ENCODE measurements around the gene IRF4. TPM values are rescaled to one million over a fixed set of nuclear protein-coding genes. Genes with fewer than 3 reads are reported as not detected.

The IRF4 gene
- total RNA-seq, 3 donors from 2014 or later: 2.8 to 10.5 (median 4.5) TPM

DNA sequence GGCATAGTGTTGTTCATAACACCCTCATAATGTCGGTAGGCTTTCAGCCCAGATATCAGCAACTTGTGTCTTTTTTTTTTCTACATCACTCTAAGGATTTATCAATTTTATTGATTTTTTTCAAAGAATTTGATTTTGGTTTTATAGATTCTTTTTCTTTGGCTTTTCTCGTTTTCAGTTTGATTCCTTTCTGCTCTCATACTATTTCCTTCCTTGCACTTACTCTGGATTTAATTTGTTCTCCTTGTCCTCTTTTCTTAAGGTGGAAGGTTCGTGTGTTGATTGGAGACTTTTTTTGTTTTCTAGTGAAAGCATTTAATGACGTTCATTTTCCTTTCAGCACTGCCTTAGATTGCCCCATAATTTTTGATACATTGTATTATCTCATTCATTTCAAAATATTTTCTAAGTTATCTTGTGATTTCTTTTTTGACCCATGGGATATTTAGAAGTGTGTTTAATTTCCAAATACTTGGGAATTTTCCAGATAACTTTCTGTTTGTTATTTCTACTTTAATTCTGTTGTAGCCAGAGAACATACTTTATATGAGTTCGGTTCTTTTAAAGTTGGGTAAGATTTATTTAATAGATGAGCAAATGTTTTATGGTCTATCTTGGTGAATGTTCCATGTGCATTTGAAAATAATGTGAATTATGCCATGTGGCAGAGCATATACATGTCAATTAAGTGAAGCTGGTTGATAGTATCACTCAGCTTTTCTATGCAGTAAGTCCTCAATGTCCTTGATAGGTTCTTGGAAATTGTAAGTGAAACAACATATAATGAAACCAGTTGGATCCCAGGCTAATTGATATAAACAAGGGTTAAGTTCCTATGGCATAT is 62.8 kb downstream of the IRF4 start:
- no peak overlapping the region for H3K4me3 ChIP-seq
- ATAC-seq (no peak), DNase-seq (no peak)
- no peaks in the 10 kb centered on the region for H3K4me1 ChIP-seq (ENCODE audit: low read depth)
- no peaks in the 10 kb centered on the region for H3K36me3 ChIP-seq (ENCODE audit: low read depth)
- intact Hi-C loops (cut with DNase I, micrococcal nuclease): no loop called here
- H3K9me3 ChIP-seq: no peaks in the 10 kb centered on the region
- TF ChIP-seq, protein P1, sequence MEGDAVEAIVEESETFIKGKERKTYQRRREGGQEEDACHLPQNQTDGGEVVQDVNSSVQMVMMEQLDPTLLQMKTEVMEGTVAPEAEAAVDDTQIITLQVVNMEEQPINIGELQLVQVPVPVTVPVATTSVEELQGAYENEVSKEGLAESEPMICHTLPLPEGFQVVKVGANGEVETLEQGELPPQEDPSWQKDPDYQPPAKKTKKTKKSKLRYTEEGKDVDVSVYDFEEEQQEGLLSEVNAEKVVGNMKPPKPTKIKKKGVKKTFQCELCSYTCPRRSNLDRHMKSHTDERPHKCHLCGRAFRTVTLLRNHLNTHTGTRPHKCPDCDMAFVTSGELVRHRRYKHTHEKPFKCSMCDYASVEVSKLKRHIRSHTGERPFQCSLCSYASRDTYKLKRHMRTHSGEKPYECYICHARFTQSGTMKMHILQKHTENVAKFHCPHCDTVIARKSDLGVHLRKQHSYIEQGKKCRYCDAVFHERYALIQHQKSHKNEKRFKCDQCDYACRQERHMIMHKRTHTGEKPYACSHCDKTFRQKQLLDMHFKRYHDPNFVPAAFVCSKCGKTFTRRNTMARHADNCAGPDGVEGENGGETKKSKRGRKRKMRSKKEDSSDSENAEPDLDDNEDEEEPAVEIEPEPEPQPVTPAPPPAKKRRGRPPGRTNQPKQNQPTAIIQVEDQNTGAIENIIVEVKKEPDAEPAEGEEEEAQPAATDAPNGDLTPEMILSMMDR (IDR thresholded peaks at IDR 0.05): no peak

DNA sequence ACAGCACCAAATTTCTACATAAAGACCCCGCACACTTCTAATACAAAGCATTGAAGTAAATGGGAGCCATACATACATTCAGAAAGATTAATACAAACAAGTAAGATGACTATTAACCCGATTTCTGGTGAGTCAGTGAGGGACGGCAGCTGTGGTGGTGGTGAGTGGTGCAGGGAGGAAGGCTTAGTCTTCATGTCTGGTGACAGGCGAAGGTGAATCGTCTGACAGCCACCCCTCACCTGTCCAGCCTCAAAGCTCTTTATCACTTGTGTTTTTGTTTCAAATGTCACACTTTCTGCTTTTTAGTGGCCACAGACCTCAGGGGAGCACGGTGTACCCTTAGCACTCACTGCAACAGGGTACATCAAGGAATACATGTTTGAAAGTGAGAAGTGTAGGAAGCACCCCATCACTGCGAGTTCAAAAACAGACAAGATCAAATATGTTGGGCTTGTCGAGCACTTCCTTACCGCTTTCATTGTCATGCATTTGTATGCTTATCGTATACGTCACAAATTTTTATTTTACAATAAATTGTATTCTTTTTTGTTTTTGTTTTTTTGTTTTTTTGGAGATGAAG is 63.5 kb downstream of the IRF4 start:
- H3K4me3 ChIP-seq: no peak overlapping the region
- H3K9me3 ChIP-seq: no peaks in the 10 kb centered on the region
- intact Hi-C loops (cut with DNase I, micrococcal nuclease): no loop called here
- H3K36me3 ChIP-seq (ENCODE audit: low read depth): no peaks in the 10 kb centered on the region
- no peaks in the 10 kb centered on the region for H3K4me1 ChIP-seq (ENCODE audit: low read depth)
- TF ChIP-seq, protein P1 (IDR thresholded peaks at IDR 0.05): no peak
- DNase-seq (no peak), ATAC-seq (no peak)

DNA sequence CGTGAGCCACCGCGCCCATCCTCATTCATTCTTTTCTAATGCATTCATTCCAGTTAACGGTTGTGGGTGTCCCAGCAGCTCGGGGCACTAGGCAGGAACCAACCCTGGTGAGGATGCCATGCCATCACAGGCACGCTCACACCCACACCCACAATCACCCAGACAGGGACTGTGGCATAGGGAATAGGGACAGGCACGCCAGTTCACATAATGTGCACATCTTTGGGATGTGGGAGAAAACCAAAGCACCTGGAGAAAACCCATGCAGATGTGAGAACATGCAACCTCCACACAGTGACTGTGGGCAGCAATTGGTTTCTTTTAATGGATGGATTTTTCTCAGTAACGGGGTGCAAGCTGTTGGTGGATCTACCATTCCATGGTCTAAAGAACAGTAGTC is 64.3 kb downstream of the IRF4 start:
- ATAC-seq (no peak), DNase-seq (no peak)
- intact Hi-C loops (cut with DNase I, micrococcal nuclease): no loop called here
- Histone ChIP-seq H3K9me3 (no peaks in the 10 kb centered on the region), H3K4me1 (ENCODE audit: low read depth) (no peaks in the 10 kb centered on the region), H3K36me3 (ENCODE audit: low read depth) (no peaks in the 10 kb centered on the region), H3K4me3 (no peak overlapping the region)
- TF ChIP-seq, protein P1 (IDR thresholded peaks at IDR 0.05): no peak

GRCh38 chr6:456358-456867 is 64.9 kb downstream of the IRF4 start:
- no peak for DNase-seq
- no peaks in the 10 kb centered on the region for H3K9me3 ChIP-seq
- no peak overlapping the region for H3K4me3 ChIP-seq
- no peaks in the 10 kb centered on the region for H3K36me3 ChIP-seq (ENCODE audit: low read depth)
- no peaks in the 10 kb centered on the region for H3K4me1 ChIP-seq (ENCODE audit: low read depth)
- intact Hi-C loops (cut with DNase I, micrococcal nuclease): no loop called here
- TF ChIP-seq, protein P1 (IDR thresholded peaks at IDR 0.05): no peak
- no peak for ATAC-seq

DNA sequence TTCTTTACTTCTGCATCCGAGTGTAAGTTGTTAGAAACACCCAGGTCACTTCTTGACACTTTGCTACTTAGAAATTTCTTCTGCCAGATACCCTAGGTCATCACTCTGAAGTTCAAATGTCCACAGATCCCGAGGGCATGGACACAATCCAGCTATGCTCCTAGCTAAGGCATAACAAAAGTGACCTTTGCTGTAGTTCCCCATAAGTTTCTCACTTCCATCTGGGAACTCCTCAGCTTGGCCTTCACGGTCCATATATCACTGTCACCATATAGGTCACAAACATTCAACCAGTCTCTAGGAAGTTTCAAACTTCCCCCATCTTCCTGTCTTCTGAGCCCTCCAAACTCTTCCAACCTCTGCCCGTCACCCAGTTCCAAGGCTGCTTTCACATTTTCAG is 65.3 kb downstream of the IRF4 start:
- Histone ChIP-seq H3K36me3 (ENCODE audit: low read depth) (no peaks in the 10 kb centered on the region), H3K4me1 (ENCODE audit: low read depth) (no peaks in the 10 kb centered on the region), H3K9me3 (no peaks in the 10 kb centered on the region), H3K4me3 (no peak overlapping the region)
- no peak for DNase-seq
- intact Hi-C loops (cut with DNase I, micrococcal nuclease): no loop called here
- TF ChIP-seq, protein P1 (IDR thresholded peaks at IDR 0.05): no peak
- no peak for ATAC-seq

Other genes starting within 250 kb of the IRF4 start
- gene DUSP22, start 99.3 kb upstream of the IRF4 start, total RNA-seq: 10 to 100 TPM; 27.5 to 80.6 (median 29.1) TPM